IPS DF 4.7 (cell line): Measurements from ENCODE around the gene GLI3.

Experiments used
- DNase-seq: peaks from one replicate; pipeline ENCODE4 v3.0.0-alpha.2; 2013; ENCODE audit warnings: low spot score; ENCODE audit errors: extremely low read depth

Gene GLI3

DNA sequence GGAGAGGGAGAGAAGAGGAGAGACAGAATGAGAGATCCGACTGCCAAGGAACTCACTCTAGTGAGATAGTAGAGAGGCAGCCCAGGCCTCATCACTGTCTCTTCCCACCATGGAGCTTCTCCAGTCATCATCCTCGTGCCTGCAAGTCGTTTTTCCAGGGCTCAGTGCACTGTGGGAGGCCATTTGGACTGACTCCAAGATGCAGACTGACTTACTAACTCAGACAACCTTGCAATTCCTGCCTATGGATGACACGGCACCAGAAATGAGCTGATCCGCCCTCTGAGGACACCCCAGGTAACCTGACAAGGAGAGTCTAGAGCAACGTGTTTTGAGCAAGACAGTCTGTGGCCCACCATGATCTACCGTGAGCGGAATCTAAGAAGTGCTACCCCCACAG lies 154.9 kb downstream of the GLI3 start:
- no peak for DNase-seq

DNA sequence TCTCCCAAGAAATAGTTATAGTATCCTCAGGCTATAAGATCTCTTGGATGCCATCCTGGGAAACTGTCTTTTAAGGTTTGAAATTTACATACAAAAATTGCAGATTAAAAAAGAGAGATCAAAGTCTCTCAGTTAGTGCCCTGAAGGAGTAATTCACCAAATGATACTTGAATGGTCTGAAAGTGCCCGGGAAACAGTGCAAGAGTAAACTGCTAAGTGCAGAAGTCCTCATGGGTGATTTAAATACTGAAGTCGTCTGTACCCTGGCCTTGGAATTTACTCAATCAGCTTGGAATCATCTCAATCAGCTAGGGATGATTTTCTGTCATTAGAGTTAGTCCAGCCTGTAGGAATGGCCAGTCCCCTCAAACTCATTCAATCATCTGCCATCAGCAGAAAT lies 155.3 kb downstream of the GLI3 start:
- DNase-seq, result no peak

DNA sequence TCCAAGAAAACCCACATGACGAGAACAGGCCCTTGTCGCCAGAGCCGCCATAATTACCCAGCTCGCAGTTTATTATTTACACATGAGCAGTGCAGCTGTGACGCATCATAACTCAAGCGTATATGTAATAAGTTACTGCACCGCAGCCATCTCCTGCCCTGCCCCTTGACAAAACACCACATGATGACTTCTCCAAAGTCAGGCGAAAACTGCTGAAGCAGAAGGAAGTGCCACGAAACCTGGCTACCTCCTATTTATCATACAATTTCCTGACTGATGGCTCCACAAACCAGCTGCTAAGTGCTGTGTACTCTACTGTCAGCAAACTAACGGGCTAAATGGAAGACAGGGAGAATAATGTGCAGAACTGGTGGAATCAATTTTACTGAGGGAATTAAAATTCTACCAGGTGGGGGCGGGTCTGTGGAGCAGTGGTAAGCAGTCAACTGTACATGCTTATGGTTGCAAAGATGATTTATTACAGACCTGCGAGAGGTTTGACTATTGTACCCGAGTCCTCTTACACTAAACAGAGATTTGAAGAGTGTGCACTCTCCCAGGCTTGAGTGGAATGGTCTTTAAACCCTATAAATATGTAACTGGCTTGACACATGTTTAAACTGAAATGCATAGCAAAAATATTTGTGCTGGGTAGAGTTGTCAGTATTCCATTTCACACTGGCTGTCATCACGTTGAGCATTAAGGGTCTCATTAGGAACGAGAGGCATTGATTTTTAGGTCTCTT lies 156.0 kb downstream of the GLI3 start:
- DNase-seq, result no peak

DNA sequence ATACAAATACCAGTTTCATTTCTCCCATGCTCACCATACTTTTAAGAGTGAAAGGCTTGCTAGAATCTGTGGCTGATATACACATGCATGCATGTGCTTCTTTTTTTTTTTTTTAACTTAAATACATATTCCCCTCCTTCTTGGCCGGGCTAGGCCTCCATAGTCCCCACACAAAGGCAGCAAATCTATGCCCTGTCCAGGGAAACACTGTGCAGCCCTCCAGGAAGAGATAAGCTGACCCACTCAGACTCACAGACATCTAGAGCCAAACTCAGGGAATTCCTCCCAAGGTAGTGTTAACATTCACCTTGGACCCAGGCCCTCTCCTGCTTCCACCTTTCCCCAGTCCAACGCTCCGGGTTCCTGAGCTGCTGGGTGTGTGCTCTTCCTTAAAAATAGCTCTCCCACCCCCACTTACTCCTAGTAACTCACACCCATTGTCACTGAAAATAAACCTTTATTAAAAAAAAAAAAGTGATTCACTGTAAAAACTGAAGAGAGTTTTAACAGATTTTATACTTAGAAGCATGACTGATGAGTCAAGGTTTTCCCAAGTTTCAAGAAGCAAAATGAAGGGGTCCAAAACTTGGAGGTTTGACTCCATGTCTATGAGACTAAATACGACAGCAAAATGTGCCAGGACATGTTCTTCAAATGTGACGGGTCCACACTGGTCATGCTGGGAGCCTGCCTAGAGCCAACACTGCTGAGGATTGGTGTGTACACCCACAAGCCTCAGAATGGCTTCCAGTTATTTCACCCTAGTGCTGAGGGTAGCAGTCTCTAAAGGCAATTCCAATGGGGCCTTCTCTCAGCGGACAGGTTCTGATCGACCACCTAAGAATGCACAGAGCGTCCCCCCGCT lies 159.5 kb downstream of the GLI3 start:
- DNase-seq, result no peak

DNA sequence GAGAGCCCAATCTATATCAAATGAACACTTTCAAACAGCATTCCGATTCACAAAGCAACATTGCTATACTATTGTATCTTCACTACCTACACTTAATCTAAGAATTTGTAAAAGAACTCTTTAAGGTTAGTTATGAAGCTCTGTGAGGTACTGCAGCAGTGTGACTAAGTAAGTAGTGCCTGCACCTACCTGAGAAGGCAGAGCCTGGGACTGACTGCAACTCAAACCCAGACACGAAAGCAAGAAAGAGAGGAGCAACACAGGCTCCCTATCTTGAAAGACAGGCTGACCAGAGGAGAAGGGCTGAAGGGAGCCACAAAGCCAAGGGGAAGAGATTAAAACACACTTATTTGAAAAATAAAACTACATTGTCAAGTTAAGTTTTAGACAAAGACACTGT lies 160.1 kb downstream of the GLI3 start:
- DNase-seq, result no peak

DNA sequence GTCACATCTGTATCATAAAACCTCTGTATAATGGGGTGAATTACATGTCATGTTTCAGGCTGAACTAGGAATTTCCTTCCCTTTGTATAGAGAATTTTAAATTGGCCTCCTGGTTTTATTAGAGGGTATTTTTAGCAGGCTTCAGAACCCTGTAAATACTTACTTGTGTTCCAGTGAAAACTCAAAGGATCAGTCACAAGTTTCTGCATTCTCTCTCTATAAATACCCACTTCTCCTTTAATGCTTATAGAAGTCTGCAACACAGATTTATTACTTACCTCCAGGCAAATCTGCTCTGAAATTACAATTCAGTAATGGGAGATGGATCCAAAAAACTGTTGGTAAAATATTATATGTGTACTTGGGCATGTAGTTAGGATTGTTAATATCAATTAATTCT lies 161.6 kb downstream of the GLI3 start:
- DNase-seq, result no peak

DNA sequence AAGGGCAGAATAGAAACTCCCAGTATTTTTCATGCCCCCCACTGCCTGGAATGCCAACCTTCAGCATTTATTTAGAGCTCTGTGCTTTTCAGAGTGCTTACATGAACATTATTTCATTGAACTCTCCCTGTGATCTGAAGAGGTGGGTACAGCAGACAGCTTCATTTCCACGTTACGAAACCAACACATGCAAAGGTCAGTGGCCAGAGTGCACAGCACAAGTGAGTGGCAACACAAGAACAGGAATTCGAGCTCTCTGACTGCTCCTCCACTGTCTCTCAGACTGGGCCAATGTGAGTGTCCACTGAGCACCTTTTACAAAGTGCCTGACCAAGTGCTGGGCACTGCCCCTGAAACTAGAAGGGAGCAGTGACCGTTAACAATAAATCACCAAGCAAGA lies 162.9 kb downstream of the GLI3 start:
- no peak for DNase-seq

DNA sequence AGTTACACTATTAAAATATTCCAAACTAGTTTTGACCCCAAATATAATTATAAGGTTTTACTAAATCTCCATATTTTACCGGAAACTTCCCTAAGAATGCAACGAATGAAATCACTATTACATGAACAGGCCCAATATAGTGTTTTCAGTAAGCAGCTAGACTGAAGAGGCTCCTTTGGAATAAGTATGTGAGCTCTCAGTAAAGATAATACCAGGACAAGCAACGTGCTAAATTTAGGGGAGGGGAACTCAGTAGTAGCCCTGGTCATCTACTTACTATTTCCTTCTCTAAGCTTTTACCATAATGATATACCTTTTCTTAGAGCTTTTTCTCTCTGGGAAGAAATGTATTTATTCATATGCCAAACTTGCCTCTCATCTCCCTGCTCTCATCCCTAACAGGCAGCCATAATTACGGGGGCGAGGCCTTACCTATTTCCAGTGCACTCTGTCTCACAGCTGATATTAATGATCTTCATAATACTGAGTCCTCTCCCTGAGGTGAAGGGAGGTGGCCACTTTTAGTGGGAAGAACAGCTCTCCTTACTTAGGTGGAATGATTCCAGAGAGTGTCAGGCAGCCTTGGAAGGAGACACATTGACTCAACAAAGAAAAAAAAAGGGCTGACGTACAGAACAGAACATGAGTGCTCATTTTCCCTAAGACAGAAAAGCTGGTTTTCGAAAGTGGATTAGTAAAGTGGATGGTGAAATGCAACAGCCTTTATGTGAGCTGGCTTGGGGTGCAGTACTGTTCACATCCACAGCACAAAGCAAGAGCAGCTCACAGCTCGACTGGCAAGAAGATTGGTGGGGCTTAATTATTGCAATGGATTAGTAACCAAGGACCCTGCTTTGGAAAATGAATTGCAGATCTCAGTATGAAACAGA lies 165.4 kb downstream of the GLI3 start:
- DNase-seq, result no peak

DNA sequence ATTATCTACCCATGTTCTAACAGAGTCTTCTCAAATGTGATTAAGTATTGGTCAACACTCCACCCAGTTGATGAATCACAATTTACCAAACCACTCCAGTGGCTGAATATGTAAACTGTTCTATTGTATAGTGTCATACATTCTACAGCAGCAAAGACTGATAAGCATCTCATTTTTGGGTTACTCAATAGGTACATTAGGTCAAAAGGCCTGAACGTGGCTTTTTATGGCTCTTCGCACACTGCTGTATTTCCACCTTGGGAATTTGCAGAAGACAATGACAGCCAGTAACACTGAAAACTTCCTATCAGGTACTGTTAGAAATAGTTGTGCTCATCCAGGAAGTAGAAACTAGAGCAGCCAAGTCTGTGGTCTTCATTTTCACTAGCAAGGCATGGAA lies 166.9 kb downstream of the GLI3 start:
- DNase-seq, result no peak

DNA sequence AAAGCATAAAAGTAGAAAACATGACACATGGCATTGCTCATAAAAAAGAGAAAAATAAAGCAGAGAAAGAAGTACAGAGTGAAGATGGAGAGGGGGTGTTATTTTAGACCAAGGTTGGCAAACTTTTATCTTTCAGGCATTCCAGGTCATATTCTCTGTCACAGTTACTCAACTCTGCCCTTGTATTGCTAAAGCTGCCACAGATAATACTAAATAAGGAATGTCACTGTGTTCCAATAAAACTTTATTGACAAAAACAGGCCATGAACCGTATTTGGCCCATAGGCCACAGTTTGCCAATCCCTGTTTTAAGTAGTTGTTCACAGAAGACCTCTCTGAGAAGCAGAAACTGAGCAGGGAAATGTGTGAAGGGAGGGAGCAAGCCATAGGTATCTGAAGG lies 167.4 kb downstream of the GLI3 start:
- no peak for DNase-seq

DNA sequence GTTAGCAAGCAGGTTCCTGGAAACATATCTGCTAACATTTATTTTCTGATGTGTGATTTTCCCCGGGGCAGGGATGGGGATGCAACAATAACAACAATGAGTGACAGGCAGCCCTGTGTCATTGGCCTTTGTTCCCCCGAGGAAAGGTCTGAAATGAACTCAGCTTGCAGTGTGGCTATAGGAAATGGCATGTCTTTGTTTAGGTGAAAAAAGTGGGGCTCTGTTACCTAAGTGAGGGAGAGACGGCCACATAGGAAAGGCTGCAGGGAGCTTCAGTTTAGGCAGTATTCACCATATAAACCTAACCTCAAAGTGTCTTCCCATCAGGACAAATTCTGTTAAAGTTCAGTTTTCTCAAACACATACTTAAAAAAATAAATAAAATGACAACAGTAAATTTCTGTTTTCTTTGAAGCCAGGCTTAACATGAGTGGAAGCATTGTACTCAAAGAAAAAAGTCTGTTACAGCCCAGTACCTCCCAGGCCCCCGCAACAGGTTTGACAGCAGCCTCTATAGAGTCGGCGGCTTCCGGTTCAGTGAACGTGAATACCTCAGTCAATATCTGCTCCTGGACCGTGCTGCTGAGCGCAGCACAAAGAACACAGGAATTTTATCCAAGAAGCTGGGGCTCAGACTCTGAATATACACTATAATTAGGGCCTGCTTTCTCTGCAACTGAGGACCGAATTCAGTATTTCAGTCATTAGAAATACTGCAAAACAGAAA lies 168.3 kb downstream of the GLI3 start:
- DNase-seq, result no peak

DNA sequence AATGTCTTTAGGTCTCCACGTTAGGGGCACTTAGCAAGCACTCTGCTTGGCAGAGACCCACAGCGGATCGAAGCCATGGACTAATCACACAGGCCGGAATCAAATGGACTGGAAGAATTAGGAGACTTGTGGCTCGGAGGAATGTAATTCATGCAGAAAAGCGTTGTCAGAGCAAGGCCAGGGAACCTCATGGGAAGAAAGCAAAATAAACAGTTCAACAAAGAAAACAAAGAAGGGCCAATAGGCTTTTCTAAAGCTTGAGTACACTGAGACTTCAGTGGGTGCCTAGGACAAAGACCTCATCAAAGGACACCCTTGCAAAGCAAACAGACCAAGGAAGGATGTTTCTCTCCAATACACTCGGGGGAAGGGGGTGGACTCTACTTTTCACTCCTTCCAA lies 171.1 kb downstream of the GLI3 start:
- no peak for DNase-seq

DNA sequence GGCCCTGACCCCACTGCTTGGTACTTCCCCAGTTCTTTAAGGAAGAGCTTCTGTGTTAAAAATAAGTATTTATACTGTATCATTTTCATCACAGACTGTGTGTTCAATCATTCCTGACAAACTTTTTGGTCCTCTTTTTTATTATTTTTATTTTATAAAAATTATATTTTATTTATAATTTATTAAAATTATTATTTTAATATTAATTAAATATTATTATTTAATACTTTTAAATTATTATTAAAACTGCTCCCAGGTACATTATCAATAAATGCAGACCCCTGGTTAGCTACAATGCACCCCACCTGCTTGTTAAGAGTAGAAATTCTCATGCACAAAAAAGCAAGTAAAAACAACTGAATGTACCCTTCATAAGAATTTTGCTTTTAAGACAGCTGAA lies 172.0 kb downstream of the GLI3 start:
- DNase-seq, result no peak

DNA sequence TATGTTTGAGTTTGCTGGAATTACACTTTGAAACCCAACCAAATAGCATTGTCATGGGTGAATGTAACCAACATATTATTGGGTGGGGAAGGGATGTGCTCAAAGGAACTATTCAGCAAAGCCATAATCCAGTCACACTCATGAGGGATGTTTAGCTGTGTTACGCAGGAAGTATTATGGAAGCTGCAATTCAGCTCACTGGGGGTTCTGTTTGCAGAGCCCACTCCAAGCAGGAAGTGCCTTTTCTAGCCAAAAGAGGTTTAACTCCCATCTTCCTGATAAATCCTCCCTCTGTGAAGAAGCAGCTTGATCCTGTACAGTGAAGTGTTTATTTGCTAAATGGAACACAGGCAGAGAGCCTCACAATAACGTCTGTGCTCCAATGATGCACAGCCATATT lies 172.5 kb downstream of the GLI3 start:
- no peak for DNase-seq

DNA sequence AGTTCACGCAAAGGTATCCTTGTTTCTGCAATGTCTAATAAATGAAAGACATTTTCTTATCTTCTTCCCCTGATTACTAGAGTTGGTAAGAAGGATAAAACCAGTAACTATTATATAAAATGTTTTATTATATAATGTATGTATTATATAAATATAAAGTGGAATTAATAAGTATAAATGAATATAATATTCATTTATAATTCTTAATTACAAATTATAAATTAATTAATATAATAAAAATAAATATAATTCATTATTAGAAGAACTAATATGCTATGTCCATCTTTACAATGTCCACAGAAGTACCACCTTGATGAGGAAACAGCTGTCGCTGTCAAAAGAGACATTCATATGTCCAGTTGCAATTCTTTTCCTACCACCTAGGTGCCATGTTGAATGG lies 177.7 kb downstream of the GLI3 start:
- DNase-seq, result no peak

DNA sequence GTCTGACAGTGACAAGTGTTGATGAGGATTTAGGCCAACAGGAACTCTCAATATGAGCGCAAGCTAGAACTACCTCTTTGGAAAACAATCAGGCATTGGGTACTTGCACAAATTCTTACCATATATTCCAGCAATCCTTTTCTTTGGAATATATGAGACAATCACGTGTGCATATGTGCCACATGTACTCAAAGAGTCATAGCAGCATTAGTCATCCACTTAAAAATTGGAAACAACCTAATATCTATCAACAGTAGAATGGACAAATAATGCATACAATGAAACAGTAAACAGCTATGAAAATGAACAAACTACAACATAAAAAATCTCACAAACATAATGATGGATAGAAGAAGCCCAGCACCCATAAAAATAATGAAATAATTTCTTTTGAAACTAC lies 179.7 kb downstream of the GLI3 start:
- no peak for DNase-seq

DNA sequence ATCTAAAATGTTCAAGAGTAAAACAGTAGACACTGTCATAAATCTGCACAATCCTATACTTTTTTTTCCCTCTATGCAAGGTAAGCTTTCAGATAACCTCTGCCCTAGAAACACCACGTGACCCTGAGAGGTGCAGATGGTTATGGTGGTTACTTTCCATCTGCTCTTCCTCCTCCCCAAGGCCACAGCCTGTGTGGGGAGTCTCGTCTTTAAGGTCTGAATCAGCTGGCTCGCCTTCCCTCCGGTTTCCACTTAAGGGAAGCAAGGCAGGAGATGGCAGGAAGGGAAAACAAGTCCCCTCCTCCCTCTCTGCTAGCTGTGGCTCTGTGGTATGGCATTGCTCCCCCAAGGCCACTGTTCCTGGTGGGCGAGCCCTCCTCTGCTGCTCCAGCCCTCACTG lies 181.8 kb downstream of the GLI3 start:
- DNase-seq, result no peak

DNA sequence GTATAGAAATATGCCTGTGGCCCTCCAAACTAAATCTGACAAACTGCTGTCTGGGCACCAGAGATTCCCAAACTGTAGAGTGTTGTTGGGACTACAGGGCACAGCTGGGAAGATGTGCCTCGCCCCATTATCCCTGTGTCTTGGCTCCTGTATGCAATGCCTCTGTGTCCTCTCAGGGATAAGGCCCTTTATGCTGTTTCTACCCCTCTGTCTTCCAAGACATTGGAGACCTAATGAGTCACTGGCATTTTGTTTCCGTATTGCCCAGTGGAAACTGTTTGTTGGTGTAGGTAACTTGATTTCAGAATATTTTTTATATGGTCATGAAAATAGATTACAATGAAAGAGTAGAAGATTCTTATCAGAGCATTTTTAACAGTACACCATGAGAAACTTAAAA lies 183.2 kb downstream of the GLI3 start:
- DNase-seq, result no peak

DNA sequence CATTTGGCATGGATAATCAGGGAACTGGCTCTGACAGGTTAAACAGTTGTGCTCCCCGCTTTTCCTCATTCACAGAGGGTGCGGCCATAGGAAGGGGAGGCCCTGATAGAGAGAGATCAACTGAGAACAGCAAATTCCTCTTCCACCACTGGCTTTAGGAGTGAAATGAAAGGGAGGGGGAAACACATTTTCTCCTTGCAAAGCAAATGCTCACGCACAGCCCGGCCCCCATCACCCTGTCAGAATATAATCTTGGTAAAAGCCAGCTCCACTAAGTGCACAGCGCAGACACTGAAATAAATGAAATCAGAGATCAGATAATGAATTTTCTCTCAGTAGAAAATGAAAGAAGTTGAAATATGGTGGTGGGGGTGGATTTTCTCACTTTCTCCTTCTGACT lies 187.2 kb downstream of the GLI3 start:
- no peak for DNase-seq

DNA sequence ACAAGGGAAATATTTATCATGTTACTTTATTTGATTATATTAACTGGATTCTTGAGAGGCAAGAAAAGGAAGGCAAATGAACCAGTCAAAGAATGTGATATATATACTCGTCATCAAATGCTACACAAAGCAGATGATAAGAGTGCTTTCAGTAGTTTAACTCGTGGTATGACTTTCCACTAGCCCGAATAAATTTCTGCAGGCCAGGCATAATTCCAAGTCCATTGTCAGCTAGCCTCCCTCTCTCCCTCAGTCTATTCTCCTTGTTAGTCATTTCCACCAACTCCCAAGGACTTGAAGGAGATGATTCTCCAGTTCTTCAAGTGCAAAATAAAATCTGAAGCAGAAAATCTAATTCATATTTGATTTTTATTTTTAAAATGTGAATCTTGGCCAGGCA lies 190.5 kb downstream of the GLI3 start:
- DNase-seq, result no peak

DNA sequence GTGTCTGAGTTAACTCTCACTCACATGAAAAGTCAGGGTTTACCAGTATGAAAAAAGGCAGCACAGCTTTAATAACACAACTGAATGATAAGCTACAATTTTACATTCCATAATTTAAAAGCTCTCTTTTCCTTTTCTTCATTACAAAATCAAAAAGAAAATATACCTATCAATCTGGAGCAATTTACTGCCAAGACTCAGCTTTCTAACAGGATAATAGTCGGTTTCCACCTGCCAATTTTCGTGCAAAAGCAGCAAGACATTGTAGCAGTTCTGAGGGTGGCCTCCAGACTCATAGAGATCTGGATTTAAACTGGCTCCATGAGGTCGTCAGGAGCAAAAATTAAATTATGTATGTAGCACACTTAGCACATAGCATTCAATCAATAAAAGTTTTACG lies 191.0 kb downstream of the GLI3 start:
- DNase-seq, result no peak
